Measurements from ENCODE around the gene AFF1. TPM values are rescaled to one million over a fixed set of nuclear protein-coding genes. Genes with fewer than 3 reads are reported as not detected.

The AFF1 gene
- polyA plus RNA-seq, 1 donor (not counting 4 experiments of a cell fraction or from before 2014, with no cell fraction given): 14.4 TPM

GRCh38 chr4:87053176-87053658 is 118.4 kb downstream of the AFF1 start:
- FAIRE-seq (no peak), DNase-seq (ENCODE audit: low read depth, low spot score) (no peak)
- Histone ChIP-seq H3K4me1 (ENCODE audit: control insufficient read depth, extremely low read depth, insufficient read depth, low read length) (peaks cover 8% of the 10 kb centered on the region), H3K36me3 (ENCODE audit: control insufficient read depth in 2 of 2, extremely low read depth in 1 of 2, insufficient read depth in 2 of 2, low read length in 2 of 2) (peaks cover 3 to 4% of the 10 kb centered on the region in 2 experiments), H3K27ac (ENCODE audit: control insufficient read depth, insufficient read depth, low read length) (no peak overlapping the region), H3K4me2 (ENCODE audit: control insufficient read depth, extremely low read depth, insufficient read depth, low read depth, low read length) (no peak overlapping the region), H3K4me3 (ENCODE audit: control insufficient read depth in 2 of 3, extremely low read depth in 1 of 3, insufficient read depth in 2 of 3, low read depth in 1 of 3, low read length in 3 of 3) (no peak overlapping the region), H2AFZ (ENCODE audit: control insufficient read depth, low read length) (no peak overlapping the region), H4K20me1 (ENCODE audit: control insufficient read depth, extremely low read depth, insufficient read depth, low read length) (no peaks in the 10 kb centered on the region), H3K27me3 (ENCODE audit: control insufficient read depth, extremely low read depth, insufficient read depth, low read length) (no peaks in the 10 kb centered on the region), H3K79me2 (ENCODE audit: control insufficient read depth, insufficient read depth, low read length) (peaks cover 5% of the 10 kb centered on the region), H3K9me1 (ENCODE audit: control insufficient read depth, extremely low read depth, insufficient read depth, low read length) (no peaks in the 10 kb centered on the region), H3K9ac (ENCODE audit: control insufficient read depth, extremely low read depth, insufficient read depth, low read length) (no peak overlapping the region), H3K9me3 (ENCODE audit: control insufficient read depth, low read depth, low read length) (no peaks in the 10 kb centered on the region)
- dilution Hi-C loops (cut with MboI; ENCODE audit: extremely low pct_ligation_motif_present, low sequenced_read_pairs): no loop called here
- TF ChIP-seq, protein P1, sequence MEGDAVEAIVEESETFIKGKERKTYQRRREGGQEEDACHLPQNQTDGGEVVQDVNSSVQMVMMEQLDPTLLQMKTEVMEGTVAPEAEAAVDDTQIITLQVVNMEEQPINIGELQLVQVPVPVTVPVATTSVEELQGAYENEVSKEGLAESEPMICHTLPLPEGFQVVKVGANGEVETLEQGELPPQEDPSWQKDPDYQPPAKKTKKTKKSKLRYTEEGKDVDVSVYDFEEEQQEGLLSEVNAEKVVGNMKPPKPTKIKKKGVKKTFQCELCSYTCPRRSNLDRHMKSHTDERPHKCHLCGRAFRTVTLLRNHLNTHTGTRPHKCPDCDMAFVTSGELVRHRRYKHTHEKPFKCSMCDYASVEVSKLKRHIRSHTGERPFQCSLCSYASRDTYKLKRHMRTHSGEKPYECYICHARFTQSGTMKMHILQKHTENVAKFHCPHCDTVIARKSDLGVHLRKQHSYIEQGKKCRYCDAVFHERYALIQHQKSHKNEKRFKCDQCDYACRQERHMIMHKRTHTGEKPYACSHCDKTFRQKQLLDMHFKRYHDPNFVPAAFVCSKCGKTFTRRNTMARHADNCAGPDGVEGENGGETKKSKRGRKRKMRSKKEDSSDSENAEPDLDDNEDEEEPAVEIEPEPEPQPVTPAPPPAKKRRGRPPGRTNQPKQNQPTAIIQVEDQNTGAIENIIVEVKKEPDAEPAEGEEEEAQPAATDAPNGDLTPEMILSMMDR (optimal IDR thresholded peaks at IDR 0.05 in 1 of 3, IDR thresholded peaks at IDR 0.05 in 1 of 3, conservative IDR thresholded peaks at IDR 0.05 in 1 of 3; ENCODE audit: extremely low read depth in 1 of 3, insufficient read depth in 2 of 3, low read length in 3 of 3): no peak
- TF ChIP-seq EZH2 (IDR thresholded peaks at IDR 0.05; ENCODE audit: low read length): no peak

- H3K79me2 ChIP-seq (ENCODE audit: control insufficient read depth, insufficient read depth, low read length): peaks cover 9% of the 10 kb centered on the region
- H3K9me3 ChIP-seq (ENCODE audit: control insufficient read depth, low read depth, low read length): no peaks in the 10 kb centered on the region
- no peaks in the 10 kb centered on the region for H3K27me3 ChIP-seq (ENCODE audit: control insufficient read depth, extremely low read depth, insufficient read depth, low read length)
- H3K4me1 ChIP-seq (ENCODE audit: control insufficient read depth, extremely low read depth, insufficient read depth, low read length): peaks cover 11% of the 10 kb centered on the region
- no peak for TF ChIP-seq EZH2 (IDR thresholded peaks at IDR 0.05; ENCODE audit: low read length)
- TF ChIP-seq, protein P1 (optimal IDR thresholded peaks at IDR 0.05 in 1 of 3, IDR thresholded peaks at IDR 0.05 in 1 of 3, conservative IDR thresholded peaks at IDR 0.05 in 1 of 3; ENCODE audit: extremely low read depth in 1 of 3, insufficient read depth in 2 of 3, low read length in 3 of 3): no peak
- H3K9me1 ChIP-seq (ENCODE audit: control insufficient read depth, extremely low read depth, insufficient read depth, low read length): no peaks in the 10 kb centered on the region
- DNase-seq (ENCODE audit: low read depth, low spot score) (no peak), FAIRE-seq (no peak)
- peaks cover 3% of the 10 kb centered on the region for H4K20me1 ChIP-seq (ENCODE audit: control insufficient read depth, extremely low read depth, insufficient read depth, low read length)
- H3K4me3 ChIP-seq (ENCODE audit: control insufficient read depth in 2 of 3, extremely low read depth in 1 of 3, insufficient read depth in 2 of 3, low read depth in 1 of 3, low read length in 3 of 3): no peak overlapping the region
- peaks cover 3 to 4% of the 10 kb centered on the region in 2 experiments for H3K36me3 ChIP-seq (ENCODE audit: control insufficient read depth in 2 of 2, extremely low read depth in 1 of 2, insufficient read depth in 2 of 2, low read length in 2 of 2)
- H3K27ac ChIP-seq (ENCODE audit: control insufficient read depth, insufficient read depth, low read length): no peak overlapping the region
- no peak overlapping the region for H2AFZ ChIP-seq (ENCODE audit: control insufficient read depth, low read length)
- H3K9ac ChIP-seq (ENCODE audit: control insufficient read depth, extremely low read depth, insufficient read depth, low read length): no peak overlapping the region
- H3K4me2 ChIP-seq (ENCODE audit: control insufficient read depth, extremely low read depth, insufficient read depth, low read depth, low read length): no peak overlapping the region
- dilution Hi-C loops (cut with MboI; ENCODE audit: extremely low pct_ligation_motif_present, low sequenced_read_pairs): no loop called here
These were observed 119.3 kb downstream of the AFF1 start for GRCh38 chr4:87053802-87054767.

Data from keratinocyte (primary cell).